Measurements from ENCODE around the gene SLC25A34.

SLC25A34 gene

GRCh38 chr1:15736038-15736891 lies at the start of gene SLC25A34:
Gene SLC25A34, plus strand, starts transcription at chr1:15736258. Its CDS starts 228 bp downstream, at chr1:15736486.
- TF ChIP-seq, protein P1, sequence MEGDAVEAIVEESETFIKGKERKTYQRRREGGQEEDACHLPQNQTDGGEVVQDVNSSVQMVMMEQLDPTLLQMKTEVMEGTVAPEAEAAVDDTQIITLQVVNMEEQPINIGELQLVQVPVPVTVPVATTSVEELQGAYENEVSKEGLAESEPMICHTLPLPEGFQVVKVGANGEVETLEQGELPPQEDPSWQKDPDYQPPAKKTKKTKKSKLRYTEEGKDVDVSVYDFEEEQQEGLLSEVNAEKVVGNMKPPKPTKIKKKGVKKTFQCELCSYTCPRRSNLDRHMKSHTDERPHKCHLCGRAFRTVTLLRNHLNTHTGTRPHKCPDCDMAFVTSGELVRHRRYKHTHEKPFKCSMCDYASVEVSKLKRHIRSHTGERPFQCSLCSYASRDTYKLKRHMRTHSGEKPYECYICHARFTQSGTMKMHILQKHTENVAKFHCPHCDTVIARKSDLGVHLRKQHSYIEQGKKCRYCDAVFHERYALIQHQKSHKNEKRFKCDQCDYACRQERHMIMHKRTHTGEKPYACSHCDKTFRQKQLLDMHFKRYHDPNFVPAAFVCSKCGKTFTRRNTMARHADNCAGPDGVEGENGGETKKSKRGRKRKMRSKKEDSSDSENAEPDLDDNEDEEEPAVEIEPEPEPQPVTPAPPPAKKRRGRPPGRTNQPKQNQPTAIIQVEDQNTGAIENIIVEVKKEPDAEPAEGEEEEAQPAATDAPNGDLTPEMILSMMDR (IDR thresholded peaks at IDR 0.05) = no peak
- Histone ChIP-seq H3K36me3 (peaks cover 42% of the 10 kb centered on the region), H3K27ac (no peak within 1 kb of the TSS), H3K9me3 (no peaks in the 10 kb centered on the region), H3K4me3 (ENCODE audit: low read depth in 1 of 2, low read length in 1 of 2) (no peak within 1 kb of the TSS), H3K27me3 (no peaks in the 10 kb centered on the region), H3K4me1 (ENCODE audit: control insufficient read depth in 1 of 2, insufficient read depth in 1 of 2, low read depth in 1 of 2, low read length in 1 of 2) (no peaks in the 10 kb centered on the region)

DNA sequence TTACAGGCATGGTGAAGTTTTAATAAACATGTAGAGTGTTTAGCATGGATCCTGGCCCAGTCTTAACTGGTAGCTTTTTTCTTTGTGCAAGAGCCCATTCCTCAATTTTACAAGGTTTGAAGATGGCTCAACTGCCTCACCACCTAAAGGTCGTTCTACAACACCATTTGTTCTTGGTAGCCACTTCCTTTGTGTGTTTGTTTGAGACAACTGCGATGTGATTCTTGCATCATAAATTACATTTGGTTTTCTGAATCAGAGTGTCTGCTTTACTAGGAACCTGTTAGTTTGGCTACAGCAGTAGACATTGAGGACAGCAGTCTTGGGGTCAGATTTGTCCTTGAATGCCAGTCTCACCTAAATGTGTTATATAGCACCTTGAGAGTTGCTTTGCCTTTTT lies 48.6 kb upstream of the SLC25A34 start:
- Histone ChIP-seq H3K4me1 (ENCODE audit: control insufficient read depth in 1 of 2, insufficient read depth in 1 of 2, low read depth in 1 of 2, low read length in 1 of 2) (peaks cover 28 to 30% of the 10 kb centered on the region in 2 experiments), H3K36me3 (no peaks in the 10 kb centered on the region), H3K4me3 (ENCODE audit: low read depth in 1 of 2, low read length in 1 of 2) (no peak overlapping the region), H3K27ac (no peak overlapping the region), H3K27me3 (no peaks in the 10 kb centered on the region), H3K9me3 (no peaks in the 10 kb centered on the region)
- TF ChIP-seq, protein P1 (IDR thresholded peaks at IDR 0.05) = no peak

- peaks cover 5% of the 10 kb centered on the region for H3K36me3 ChIP-seq
- H3K27me3 ChIP-seq = no peaks in the 10 kb centered on the region
- no peaks in the 10 kb centered on the region for H3K9me3 ChIP-seq
- H3K27ac ChIP-seq = no peak overlapping the region
- H3K4me1 ChIP-seq (ENCODE audit: control insufficient read depth in 1 of 2, insufficient read depth in 1 of 2, low read depth in 1 of 2, low read length in 1 of 2) = peaks cover 7 to 12% of the 10 kb centered on the region in 2 experiments
- no peak overlapping the region for H3K4me3 ChIP-seq (ENCODE audit: low read depth in 1 of 2, low read length in 1 of 2)
- TF ChIP-seq, protein P1 (IDR thresholded peaks at IDR 0.05) = no peak
These were observed 45.7 kb upstream of the SLC25A34 start for GRCh38 chr1:15690317-15690716.

- no peak overlapping the region for H3K4me3 ChIP-seq (ENCODE audit: low read depth in 1 of 2, low read length in 1 of 2)
- no peaks in the 10 kb centered on the region for H3K9me3 ChIP-seq
- H3K27ac ChIP-seq = no peak overlapping the region
- H3K4me1 ChIP-seq (ENCODE audit: control insufficient read depth in 1 of 2, insufficient read depth in 1 of 2, low read depth in 1 of 2, low read length in 1 of 2) = peaks cover 1 to 3% of the 10 kb centered on the region in 2 experiments
- H3K36me3 ChIP-seq = peaks cover 5% of the 10 kb centered on the region
- TF ChIP-seq, protein P1 (IDR thresholded peaks at IDR 0.05) = no peak
- no peaks in the 10 kb centered on the region for H3K27me3 ChIP-seq
These were observed 44.5 kb upstream of the SLC25A34 start for GRCh38 chr1:15691434-15692032.

DNA sequence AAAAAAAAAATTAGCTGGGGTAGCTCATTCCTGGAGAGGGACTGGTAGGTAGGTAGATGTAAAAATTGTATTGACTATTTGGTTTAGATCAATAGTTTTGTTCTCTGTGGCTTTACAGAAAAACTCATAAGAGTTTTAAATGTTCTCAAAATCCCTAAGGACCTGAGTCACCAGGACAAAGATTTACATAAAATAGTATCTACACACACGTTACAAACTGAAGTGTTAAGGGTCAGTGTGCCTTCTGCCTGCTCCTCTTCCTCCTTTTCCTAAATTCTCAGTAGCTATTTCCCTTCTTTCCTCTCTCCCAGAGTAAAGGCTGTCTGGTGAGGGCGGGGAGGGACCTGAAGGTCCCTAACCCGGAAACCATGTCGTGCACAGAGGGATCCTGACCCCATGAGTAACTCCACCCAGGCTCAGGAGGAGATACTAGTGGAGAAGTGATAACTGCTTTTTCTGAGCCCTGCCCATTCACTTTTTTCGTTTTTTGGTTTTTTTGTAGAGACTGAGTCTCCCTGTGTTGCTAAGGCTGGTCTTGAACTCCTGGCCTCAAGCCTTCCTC lies 43.9 kb upstream of the SLC25A34 start:
- H3K9me3 ChIP-seq = no peaks in the 10 kb centered on the region
- no peaks in the 10 kb centered on the region for H3K27me3 ChIP-seq
- peaks cover 5% of the 10 kb centered on the region for H3K36me3 ChIP-seq
- H3K4me1 ChIP-seq (ENCODE audit: control insufficient read depth in 1 of 2, insufficient read depth in 1 of 2, low read depth in 1 of 2, low read length in 1 of 2) = peaks cover 8 to 9% of the 10 kb centered on the region in 2 experiments
- H3K4me3 ChIP-seq (ENCODE audit: low read depth in 1 of 2, low read length in 1 of 2) = no peak overlapping the region
- no peak overlapping the region for H3K27ac ChIP-seq
- TF ChIP-seq, protein P1 (IDR thresholded peaks at IDR 0.05) = no peak

All from neutrophil (primary cell).